Measurements from ENCODE around the gene METTL9.
"Not testable (repeated sequence)": the region's sequence is repeated elsewhere in the genome, so short reads cannot be mapped to it uniquely, and the experiment has no call there.

The METTL9 gene

GRCh38 chr16:21611198-21611555, 11.8 kb downstream of the METTL9 start:
- no peak for DNase-seq (ENCODE audit: low spot score)

GRCh38 chr16:21611556-21612384, 12.4 kb downstream of the METTL9 start:
- peak; percentile 52 for DNase-seq (ENCODE audit: low spot score)

GRCh38 chr16:21613361-21613760, 14.0 kb downstream of the METTL9 start:
- no peak for DNase-seq (ENCODE audit: low spot score)

GRCh38 chr16:21613781-21614180, 14.4 kb downstream of the METTL9 start:
- DNase-seq (ENCODE audit: low spot score): no peak

GRCh38 chr16:21614896-21615295, 15.5 kb downstream of the METTL9 start:
- DNase-seq (ENCODE audit: low spot score): no peak

DNA sequence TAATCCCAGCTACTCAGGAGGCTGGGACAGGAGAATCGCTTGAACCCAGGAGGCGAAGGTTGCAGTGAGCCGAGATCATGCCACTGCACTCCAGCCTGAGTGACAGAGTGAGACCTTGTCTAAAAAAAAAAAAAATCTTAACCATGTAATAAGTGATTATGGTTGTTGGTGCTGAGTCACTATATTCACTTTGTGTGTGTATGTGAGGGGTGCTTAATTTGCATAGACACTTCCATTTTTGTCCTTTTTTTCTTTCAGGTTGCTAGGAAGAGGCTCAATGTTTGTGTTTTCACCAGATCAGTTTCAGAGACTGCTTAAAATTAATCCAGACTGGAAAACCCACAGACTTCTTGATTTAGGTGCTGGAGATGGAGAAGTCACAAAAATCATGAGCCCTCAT, 18.2 kb downstream of the METTL9 start:
- DNase-seq (ENCODE audit: low spot score): no peak

DNA sequence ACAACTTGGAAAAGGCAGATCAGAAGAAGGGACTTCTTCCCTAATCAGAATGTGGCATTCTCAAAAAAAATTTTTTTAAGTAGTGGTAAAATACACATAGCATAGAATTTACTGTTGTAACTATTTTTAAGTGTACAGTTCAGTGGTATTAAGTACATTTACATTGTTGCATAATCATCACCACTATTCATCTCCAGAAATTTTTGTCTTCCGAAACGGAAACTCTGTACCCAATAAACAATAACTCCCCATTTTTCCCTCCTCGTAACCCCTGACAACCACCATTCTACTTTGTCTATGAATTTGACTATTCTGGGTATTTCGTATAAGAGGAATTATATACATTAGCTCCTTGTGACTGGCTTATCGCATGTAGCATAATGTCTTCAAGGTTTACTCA, 18.9 kb downstream of the METTL9 start:
- no peak for DNase-seq (ENCODE audit: low spot score)

DNA sequence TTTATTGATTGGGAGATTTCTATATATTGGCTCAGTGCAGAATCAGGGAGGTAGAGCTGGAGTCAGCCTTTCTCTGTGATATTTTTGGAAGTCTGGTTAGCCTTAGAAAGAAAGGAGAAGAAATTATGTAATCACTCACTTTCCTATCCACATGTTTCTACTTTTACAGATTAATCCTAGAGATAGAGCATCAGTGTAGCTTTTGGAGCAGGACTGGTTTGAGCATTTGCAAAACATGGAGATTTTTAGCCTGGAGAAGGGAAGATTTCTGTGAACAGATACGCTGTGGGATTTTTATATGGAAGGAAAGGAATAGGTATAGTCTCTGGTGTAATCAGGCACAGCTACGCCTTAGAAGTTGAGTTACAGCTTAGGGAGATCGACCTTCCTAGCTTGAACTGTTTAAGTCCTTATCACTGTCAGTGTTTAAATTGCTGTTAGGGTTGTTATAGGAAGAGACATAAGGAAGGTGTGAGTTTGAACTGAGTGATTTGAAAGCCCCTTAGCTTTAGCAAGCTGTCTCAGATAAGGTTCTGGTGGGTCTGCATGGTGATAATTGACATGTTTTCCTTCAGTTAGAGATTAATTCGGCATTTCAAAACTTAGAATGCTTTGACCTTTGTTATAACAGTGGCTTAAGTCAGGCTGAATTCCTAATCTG, 20.5 kb downstream of the METTL9 start:
- DNase-seq (ENCODE audit: low spot score): no peak

DNA sequence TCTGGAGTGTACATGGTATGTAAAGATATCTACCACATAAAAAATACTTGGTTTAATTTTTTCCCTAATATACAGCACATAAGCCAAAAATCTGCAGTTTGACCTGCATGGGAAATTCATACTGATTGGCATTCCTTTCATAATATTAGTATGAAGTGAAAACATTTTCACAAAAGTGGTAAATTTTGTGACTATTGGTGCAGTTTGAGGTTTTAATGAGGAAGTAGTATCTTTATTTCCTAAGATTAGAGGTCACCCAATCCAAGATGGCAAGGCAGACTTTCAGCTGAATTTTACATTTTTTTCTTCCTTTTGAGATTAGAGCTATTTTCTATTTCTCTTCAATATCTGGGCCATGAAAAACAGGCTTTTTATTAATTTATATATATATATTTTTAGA, 21.2 kb downstream of the METTL9 start:
- no peak for DNase-seq (ENCODE audit: low spot score)

- no peak for DNase-seq (ENCODE audit: low spot score)
These were observed 23.2 kb downstream of the METTL9 start for GRCh38 chr16:21622545-21622944.

DNA sequence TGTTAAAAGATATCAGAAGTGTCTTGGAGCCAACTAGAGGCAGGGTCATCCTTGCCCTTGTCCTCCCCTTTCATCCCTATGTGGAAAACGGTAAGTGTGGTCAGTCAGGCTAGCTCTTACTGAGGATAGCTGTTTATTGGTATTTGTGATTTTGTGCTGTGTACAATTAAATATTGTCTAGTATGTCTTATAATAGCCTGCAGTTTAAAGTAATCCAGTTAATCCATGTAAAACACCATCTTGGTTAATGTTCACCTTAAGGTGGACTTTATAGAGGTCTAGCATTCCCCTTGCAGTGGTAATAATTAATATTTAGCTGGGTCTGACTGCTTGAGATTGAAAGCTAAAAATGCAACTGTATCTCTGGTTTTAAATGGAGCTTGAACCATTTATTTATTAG, 25.6 kb downstream of the METTL9 start:
- no peak for DNase-seq (ENCODE audit: low spot score)

DNA sequence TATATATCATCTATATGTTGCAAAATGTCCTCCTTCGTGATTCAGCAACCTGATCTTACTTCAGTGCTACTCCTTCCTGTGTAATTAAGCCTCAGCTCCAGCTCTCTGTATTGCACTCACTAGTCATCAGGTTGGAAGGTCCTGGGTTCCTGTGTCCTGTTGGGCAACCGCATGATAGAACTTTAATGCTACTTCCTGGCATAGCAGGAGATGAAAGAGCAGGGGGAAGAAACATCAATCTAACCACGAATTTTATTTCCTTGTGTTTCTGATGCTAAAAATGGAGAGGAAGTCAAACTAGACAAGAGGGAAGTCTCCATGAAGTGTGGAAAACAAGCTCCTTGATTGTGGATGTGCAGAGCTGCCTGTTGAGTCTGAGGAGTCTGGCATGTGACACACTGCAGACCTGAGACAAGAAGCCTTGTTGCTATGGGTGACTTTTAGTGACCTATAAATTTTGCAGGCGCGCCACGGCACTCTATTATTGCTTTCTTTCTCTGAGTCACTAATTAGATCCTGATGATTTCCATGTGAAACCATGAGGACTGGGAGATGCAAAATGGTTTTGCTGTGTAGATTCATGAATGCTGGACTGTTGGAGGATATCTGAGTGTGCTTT, 27.4 kb downstream of the METTL9 start:
- no peak for DNase-seq (ENCODE audit: low spot score)

DNA sequence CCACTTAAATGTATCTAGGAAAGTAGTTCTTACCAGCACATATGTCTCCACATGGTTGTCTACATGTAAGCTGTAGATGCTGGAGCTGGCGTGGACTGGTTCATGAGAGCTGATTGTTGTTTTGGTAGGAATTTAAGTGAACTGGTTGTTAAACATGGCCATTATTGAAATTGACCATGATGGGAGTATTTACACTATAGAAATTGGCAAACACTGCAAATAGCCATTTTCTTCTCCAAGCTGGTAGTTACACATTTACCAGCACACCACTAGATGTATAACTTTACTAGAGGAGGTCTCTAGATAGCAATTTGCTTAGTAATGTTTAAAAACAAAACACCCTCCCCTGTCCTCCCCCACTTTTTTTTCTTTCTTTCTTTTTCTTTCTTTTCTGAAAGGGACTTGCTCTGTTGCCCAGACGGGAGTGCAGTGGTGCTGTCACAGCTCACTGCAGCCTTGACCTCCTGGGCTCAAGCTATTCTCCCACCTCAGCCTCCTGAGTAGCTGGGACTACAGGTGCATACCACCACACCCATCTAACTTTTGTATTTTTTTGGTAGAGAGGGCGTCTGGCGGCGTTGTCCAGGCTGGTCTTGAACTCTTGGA, 28.8 kb downstream of the METTL9 start:
- no peak for DNase-seq (ENCODE audit: low spot score)

DNA sequence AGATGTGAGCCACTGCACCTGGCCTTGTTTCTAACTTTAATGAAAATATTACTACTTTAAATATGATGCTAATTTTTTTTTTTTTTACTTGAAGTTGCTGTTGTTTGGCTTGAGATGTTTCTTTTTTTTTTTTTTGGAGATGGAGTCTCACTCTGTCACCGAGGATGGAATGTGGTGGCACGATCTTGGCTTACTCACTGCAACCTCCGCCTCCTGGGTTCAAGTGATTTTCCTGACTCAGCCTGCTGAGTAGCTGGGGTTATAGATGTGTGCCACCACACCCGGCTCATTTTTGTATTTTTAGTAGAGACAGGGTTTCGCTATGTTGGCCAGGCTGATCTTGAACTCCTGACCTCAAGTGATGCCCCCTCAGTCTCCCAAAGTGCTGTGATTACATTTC, 29.4 kb downstream of the METTL9 start:
- DNase-seq (ENCODE audit: low spot score): no peak

DNA sequence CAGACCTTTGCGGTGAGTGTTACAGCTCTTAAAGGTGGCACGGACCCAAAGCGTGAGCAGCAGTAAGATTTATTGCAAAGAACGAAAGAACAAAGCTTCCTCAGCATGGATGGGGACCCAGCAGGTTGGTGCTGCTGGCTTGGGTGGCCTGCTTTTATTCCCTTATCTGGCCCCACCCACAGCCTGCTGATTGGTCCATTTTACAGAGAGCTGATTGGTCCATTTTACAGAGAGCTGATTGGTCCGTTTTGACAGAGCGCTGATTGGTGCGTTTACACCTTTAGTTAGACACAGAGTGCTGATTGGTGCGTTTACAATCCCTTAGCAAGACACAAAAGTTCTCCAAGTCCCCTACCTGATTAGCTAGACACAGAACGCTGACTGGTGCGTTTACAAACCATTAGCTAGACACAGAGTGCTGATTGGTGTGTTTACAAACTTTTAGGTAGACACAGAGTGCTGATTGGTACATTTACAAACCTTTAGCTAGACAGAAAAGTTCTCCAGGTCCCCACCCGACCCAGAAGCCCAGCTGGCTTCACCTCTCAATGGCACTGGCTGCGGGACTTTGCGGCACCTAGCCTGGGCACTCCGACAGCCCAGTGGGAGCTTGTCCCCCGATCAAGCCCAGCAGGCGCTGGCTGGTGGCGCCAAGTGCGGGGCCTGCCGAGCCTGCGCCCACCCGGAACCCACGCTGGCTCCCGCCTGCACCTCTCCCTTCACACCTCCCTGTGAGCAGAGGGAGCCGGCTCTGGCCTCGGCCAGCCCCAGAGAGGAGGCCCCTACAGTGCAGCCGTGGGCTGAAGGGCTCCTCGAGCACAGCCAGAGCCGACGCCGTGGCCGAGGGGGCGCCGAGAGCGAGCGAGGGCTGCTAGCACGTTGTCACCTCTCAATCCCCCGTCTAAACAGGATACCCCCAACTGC, 30.5 kb downstream of the METTL9 start:
- DNase-seq (ENCODE audit: low spot score): not testable (repeated sequence)

- not testable (repeated sequence) for DNase-seq (ENCODE audit: low spot score)
These were observed 31.5 kb downstream of the METTL9 start for GRCh38 chr16:21630866-21631265.

DNA sequence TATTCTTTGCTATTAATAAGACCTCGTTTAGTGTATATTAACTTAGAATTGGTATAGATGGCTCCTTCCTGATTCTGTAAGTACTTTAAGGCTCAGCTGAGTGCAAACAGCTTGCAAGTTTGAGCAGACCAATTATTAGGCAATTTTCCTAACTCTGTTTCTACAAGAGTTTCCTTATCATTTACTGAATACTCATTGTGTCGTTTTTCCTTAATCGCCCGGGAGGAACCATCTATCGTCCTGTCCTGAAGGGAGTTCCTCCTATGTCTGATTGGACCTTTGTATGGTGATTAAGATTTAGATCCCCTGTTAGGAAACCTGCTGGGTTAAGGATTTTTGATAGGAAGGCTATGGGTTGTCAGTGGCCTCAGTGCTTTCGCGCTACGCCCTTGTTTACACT, 32.0 kb downstream of the METTL9 start:
- not testable (repeated sequence) for DNase-seq (ENCODE audit: low spot score)

DNA sequence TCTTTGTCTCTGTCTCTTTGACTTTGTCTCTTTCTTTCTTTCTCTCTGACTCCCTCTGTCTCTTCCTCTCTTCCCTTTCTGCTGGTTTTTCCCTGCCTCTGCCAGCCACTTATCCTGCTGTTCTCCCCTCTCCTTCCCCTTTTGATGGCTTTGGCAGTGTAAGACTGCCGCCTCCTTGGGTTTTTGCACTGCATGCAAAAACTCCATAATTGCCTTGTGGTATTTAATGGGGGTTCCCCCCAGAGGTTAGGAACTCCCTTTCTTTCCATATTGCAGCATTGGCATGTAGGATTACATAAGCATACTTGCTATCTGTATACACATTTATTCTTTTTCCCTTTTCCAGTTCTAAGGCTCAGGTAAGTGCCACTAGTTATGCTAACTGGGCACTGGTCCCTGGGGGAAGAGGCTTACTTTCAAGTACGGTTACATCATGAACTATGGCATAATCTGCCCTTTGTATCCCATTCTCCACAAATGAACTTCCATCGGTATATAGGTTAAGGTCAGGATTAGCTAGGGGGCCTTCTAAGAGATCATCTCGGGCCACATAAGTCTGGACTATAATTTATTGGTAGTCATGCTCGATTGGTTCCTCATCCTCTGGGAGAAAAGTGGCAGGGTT, 32.7 kb downstream of the METTL9 start:
- DNase-seq (ENCODE audit: low spot score): not testable (repeated sequence)

GRCh38 chr16:21634216-21634615, 34.8 kb downstream of the METTL9 start:
- DNase-seq (ENCODE audit: low spot score): no peak

DNA sequence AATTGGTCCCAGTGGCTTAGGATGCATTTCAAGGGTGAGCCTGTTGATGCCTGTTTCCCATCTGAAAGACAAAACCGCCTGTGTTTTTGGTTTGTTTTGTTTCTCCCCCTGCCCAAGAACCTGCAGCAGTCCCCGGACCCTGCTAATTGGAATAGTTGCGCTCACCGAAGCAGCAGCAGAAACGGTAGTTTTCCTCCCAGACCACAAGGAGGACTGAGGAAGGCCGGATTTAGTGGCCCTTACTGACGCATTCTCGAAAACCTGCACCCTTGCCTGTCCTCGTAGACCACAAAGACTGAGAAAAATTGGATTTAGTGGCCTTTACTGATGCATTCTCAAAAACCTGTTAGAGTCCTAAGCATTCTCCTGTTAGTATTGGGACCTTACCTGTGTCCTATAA, 36.3 kb downstream of the METTL9 start:
- DNase-seq (ENCODE audit: low spot score): not testable (repeated sequence)
